NCI-H82 (cell line): ENCODE data around the gene TPCN1.
A peak's percentile ranks its signal among the peaks of the same experiment; 100 is the strongest.

Source experiments
- DNase-seq: peaks from one replicate; lab custom pipeline; 2025; lab: John Stamatoyannopoulos, UW

TPCN1 gene

DNA sequence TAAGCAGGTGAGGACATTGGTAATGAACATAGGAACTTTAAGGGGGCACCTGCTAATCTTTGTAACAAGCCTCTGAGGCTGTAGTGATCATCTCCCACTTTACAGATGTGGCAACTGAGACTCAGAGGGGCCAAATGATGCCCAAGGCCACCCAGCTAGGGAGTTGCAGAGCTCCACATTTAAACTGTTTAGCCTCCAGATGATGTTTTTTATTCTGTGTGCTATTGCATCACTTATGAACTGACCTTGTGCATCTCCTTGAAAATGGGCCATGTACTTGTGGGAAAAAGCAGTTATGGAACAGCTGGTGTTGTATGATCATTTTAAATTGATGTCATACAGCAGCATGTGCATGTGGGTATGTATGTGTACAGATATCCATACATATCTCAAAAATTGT is 41.4 kb downstream of the TPCN1 start:
- no peak for DNase-seq

DNA sequence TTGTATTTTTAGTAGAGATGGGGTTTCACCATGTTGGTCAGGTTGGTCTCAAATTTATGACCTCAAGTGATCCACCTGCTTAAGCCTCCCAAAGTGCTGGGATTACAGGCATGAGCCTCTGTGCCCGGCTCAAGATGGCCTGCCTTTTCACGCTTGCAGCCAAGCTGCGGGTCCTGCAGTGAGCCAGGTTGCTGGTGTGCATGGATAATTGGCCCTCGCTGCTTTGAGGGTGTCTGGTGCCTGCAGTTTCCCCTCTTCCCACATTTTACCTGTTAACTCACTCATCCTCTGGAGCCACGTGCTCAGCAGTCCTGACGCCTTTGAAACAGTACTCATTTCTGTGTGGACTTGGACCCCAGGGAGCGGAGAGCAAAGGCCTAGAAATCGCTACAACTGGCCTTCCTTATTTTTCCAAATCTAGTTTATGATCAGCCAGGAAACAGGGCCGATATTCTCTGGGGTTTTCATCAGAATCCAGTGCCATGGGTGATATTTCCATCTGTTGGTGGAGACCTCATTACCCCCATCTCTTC is 42.2 kb downstream of the TPCN1 start:
- DNase-seq: peak; percentile 26

DNA sequence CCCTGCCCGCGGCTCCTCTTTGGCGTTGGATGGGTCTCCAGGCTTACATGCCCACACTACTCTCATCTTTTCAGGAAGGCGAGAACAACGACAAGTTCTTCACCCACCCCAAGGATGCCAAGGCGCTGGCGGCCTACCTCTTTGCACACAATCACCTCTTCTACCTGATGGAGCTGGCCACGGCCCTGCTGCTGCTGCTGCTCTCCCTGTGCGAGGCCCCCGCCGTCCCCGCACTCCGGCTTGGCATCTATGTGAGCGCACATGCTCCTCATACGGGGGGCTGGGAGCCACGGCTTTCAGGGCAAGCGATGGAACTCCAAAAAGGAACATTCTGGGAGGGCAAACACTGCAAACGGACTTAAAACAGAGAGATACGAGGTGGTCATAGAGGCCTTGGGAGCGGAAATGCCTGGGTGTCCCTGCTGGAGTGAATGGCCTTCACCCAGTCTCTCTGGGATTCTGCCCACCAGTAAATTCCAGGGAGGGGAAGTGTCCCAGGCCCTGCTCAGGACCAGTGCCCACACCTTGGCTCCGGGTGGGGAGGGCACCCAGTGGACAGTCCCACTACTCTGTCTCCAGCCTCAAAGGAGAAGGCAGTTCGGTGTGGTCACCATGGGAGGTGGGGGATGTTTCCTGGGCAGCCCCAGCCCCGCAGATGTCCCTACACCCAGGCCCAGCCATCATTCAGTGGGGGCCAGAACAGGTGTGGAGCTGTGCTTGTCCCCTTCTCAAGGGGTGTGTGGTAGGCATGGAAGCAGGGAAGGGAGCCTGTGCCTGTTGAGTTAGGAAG is 45.0 kb downstream of the TPCN1 start:
- no peak for DNase-seq

DNA sequence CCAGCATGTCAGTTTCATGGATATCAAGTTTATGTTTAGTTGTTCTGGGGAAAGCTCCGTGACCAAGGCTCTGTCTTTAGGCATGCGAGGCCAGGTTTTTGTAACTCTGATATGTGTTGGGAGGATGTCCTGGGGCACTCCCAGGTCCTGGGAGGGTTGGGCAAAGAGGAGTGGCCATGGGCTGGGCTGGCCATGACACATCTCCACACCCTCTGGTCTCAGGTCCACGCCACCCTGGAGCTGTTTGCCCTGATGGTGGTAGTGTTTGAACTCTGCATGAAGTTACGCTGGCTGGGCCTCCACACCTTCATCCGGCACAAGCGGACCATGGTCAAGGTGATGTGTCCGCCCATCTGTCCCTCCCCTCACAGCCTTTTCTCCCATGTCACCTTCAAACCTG is 46.4 kb downstream of the TPCN1 start:
- no peak for DNase-seq

DNA sequence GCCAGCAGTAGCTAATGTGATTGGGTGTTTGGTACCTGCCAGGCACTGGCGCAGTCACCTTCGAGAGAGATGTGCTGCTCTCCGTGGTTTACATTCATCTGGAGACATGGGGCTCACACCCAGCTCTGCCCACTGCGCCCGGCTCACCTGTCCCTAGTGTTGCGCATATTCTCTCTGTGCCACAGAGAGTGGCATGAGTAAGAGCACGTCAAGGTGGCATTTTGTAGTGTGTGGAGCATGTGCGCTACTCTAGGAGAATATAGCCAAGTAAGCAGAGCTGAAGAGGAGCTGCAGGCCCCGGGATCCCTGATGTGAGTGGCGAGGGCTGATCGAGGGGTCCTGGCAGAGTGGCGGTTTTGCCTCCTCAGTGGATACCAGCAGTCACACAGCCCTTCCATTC is 46.9 kb downstream of the TPCN1 start:
- no peak for DNase-seq

DNA sequence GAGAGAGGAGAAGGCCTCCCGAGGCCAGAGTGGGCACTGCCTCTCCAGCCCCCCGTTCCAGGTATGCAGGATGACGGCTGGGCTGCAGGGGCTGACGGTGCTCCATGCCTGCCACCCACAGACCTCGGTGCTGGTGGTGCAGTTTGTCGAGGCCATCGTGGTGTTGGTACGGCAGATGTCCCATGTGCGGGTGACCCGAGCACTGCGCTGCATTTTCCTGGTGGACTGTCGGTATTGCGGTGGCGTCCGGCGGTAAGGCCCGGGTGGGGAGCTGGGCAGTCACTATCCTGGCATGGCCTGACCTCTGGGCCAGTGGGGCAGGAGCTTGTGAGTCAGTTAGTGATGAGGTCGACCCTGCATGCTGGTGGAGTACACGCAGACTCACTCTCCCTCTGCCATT is 47.4 kb downstream of the TPCN1 start:
- DNase-seq: no peak

DNA sequence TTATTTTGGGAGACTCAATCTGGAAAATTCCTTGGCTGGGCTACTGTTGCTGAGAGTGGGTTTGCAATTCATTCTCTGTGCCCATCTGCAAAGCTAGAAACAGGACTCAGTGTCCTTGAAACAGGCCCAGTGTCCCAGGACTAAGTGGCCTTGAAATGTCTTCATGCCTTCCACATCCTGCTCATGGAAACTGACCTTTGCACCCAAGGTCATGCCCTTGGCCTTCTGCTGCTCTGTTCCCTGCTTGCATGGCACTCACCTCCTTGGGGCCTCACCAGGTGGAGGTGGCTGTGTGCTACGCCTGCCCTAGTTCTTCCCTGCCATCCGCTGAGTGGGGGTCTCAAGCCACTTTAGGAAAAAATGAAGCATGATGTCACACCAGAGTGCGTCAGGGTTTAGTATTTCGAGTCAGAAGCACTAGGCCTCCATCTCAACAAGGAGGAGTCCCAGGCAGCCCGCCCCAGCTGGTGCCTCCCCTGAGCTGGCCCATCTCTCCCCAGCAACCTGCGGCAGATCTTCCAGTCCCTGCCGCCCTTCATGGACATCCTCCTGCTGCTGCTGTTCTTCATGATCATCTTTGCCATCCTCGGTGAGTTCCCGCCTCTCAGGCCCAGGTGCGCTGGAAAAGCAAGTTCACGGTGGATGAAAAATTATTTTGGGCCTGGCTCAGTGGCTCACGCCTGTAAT is 48.1 kb downstream of the TPCN1 start:
- no peak for DNase-seq

DNA sequence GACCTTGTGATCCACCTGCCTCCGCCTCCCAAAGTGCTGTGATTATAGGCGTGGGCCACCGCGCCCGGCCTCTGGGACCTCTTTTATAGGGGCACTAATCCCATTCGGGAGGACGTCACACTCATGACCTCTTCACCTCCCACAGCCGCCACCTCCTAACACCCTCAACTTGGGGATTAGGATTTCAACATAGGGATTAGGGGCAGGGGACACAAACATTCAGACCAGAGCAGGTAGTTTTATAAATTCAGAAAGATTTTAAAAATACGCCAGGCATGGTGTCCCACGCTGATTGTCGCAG is 49.4 kb downstream of the TPCN1 start:
- DNase-seq: peak; percentile 40

DNA sequence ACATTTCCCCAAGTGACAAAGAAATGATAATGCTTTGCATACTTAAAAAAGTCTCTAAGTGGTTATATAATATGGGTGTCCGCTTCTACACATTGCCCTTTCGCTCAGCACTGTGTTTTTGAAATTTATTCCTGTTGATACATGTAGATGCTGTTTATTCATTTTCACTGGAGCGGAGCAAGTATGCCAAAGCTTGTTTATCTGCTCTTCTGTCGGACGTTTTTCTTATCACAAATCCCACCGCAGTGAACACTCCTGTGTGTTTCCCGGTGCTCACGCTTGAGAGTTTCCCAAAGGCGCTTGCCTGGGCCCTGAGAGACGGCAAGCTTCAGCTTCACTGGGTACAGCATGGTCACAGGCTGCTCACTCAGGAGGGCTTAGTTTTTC is 50.2 kb downstream of the TPCN1 start:
- DNase-seq: no peak

DNA sequence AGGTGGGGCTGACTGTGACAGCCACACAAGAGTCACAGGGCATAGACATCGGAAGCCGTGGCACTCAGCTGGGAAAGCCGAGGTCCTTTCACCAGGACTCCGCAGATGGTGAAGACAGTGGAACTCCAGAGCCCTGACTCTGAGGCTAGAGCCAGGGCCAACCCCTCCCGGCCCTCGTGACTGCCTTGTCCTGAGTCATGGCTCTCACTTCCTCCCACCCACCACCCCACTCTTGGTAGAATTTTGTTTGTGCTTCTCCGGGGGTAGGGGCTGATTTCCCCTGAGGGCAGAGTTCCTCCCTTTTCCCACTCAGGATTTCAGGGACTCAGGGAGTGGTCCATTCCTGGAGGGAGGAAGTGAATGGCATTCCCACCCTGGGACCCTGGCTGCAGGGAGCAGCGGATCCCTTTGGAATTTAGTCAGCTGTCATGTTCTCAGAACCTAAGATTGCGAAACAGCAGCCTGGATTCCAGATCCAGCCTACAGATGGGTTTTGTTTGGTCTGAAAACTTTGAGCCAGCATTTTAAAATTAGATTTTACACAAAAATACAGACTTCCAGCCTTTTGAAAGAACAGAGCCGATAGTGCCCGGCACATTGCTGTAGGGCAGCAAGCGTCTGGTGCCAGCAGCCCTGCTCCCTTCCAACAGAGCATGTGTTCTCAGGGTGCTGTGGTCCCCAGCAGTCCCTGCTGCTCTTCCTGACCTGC is 50.7 kb downstream of the TPCN1 start:
- no peak for DNase-seq

DNA sequence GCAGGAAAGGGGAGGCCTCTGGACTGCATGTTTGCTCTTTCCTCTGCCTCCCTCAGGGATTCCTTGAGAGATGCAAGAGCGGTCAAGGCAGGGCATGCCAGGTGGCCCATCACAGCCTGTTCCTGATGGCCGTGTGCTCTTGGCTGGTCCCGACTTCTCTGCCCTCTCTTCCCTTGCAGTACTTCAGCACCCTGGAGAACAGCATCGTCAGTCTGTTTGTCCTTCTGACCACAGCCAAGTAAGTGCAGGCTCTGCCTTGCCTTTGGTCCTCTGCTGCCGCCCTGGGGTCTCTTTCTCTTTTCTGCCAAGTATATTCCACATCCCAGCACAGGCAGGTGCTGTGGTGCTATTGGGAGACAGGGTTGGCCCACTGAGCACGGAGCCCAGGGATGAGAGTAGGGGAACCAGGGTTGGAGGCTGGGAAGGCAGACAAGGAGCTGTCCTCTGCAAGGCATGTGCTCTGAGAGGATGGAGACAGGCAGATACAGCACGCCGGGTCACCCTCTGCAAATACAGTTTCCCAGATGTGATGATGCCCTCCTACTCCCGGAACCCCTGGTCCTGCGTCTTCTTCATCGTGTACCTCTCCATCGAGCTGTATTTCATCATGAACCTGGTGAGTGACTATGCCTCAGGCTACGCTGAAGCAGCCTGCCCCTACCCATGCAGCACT is 51.9 kb downstream of the TPCN1 start:
- DNase-seq: no peak

DNA sequence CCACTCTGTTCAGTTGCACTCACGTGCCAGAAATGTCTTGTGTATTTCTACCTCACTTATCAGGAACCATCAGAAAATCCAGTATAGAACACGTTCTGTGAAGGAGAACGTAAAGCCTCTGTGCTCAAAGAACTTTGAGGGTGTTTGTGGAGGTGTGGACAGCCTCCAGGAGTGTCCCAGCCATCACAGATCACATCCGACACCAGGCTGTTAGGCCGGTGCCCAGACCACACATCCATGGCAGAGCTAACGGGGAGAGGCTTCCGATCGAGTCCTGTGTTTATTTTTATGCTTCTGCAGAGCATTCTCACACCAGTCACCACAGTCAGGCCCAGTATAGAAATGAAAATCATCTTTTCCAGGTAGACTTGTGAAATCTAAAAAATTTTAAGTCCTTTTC is 53.6 kb downstream of the TPCN1 start:
- DNase-seq: no peak

DNA sequence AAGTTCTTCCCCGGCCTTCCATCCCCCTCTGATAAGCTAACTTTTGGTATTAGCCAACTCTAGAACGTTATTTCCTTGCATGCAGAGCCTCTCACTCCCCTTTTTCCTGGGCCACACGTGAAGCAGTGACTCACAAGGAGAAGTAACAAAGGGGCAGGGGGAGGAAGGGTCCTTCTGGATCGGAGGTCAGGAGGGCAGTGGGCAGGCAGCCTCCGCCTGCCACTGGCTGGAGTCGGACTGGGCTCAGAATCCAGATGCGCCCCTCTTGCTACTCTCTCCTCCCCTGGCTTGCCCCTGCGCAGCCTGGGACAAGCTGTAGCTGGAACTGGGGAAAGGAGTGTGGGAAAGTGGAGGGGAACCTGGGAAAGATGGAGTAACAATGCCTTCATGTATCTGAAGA is 55.0 kb downstream of the TPCN1 start:
- DNase-seq: no peak

DNA sequence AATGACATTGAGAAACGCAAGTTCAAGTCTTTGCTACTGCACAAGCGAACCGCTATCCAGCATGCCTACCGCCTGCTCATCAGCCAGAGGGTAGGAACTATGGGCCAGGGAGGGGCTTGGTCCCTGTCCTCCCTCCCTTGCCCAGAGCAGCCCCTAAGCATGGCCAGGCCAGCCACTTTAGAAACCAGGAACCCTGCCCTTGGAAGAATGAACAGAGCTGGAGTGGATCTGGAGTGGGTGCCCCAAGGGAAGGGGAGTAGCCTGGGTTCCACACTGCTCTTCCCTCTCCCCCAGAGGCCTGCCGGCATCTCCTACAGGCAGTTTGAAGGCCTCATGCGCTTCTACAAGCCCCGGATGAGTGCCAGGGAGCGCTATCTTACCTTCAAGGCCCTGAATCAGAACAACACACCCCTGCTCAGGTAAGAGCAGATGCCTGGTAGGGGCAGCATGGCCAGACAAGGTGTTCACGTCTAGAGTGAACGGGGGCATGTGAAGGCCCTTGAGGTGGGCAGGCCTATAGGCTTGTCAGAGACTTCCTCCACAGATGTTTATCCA is 55.8 kb downstream of the TPCN1 start:
- no peak for DNase-seq

DNA sequence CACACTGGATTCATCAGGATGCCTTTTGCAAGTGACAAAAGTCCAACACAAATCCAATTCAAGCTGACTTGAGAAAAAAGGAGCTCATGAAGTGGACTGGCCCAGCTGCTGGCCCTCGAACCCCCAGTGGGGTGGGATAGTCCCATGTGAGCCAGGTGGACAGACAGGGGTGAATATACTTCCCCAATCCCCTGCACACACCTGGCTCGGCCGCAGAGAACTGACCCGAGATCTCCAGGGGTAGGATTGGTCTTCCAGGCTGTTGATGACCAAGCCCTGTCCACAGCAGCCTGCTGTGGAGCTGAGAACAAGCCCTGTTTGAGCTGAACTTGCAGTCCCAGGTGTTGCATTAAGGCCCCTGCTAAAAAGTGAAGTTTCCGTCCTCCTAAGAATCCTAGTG is 56.2 kb downstream of the TPCN1 start:
- DNase-seq: no peak

DNA sequence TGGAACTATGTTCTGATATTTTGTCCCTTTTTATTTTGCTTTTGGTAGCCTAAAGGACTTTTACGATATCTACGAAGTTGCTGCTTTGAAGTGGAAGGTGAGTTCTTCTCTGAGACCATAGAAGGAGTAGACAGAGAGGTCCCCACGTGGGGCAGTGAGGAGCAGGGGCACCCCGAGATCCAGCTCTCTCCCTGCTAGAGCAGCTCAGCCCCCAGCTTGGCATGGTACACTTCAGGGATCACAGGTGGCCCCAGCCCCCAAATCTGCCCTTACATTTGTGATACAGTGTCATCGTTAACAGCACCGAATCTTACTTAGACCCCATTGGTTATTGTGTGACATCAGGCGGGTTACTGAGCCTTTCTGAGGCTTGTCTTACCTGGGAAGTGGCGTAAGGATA is 56.9 kb downstream of the TPCN1 start:
- no peak for DNase-seq

DNA sequence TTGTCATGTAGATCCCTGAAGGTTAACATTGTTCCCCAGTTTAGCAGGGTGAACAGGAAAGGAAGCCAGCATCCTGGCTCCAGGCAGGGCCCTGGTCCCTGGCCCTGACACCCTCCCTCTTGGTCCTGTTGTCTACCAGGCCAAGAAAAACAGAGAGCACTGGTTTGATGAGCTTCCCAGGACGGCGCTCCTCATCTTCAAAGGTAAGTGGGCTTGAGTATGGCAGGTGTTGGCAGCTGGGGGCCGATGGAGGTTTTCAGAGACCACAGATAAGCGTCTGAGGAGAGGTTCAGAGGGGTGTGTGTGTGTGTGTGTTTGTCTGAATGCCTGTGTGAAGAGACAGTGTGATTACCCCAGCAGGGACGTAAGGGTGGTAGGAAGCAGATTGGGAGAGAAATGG is 57.4 kb downstream of the TPCN1 start:
- no peak for DNase-seq

DNA sequence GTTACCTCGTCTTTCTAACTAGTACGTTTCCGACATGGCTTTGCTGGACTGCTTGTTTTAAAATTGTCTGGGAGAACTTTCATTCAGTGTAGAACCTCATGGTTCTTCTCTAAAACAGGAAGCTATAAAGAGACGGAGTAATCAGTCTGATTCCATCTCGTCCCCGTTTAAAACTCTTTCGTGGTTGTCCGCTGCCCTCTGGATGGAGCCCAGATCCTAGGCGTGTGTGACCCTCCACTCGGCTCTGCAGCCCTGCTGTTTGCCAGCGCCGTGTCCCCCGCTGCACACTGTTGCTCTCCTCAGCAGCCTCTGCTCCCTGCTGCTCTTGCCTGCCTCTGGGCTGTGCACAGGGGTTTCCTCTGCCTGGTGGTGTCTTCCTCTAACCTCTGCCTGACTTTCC is 63.5 kb downstream of the TPCN1 start:
- DNase-seq: no peak

DNA sequence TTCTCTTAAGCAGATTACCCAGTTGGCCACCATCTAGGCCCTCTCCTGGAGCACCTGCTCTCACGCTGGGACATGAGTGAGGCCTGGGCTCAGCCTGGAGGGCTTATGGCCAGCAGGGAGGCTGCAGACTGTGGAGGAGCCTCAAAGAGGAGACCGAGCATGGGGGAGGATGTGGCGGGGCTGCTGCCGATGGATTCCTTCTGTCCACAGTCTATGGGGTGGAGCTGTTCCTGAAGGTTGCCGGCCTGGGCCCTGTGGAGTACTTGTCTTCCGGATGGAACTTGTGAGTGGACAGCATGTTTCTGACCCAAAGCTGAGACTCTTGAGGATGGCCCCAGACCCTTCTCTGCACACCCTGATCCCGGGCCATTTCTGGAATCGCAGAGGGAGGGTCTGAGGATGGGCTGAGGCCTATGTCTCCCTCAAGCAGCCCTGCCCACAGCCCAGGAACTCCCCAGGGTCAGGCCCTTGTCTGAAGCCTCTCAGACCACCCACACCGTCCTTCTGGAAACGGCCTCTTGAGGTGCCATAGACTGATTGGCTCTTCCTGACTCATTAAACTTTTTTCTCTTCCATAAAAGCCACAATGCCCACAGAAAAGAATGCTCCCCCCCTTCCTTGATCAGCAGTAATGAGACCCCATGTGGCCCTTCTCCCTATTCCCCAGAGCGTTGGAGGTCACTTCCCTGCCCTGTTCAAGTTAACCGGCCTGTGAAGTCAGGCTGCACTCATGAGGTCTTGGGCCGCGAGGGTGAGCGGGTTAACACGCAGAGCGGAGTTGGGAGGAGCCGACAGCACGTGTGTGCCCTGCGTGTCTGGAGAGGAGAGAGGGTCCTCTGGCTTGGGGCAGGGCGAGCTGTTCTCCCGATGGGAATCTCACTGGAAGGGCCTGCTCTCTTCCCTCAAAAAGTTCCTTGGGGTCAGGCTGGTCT is 64.7 kb downstream of the TPCN1 start:
- DNase-seq: no peak

DNA sequence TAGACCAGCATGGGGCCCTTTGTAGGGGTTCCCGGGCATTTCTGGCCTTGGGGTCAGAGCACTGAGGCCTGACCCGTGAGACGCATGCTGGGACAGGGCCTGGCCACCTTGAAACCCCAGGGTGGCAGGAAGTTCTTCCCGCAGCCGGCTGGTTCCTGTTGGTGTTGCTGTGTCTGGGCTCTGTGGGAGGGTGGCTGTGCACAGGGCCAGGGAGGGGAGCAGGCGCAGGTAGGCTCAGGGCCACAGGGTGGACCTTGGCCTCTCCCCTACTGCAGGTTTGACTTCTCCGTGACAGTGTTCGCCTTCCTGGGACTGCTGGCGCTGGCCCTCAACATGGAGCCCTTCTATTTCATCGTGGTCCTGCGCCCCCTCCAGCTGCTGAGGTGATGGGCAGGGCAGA is 65.4 kb downstream of the TPCN1 start:
- DNase-seq: no peak
